ENCODE measurements around the gene CATSPER3.

CATSPER3 gene

GRCh38 chr5:135040333-135041144 is 72.8 kb downstream of the CATSPER3 start:
- no peak for TF ChIP-seq TAF1 (IDR thresholded peaks at IDR 0.05; ENCODE audit: borderline replicate concordance, low read depth, low read length)
- TF ChIP-seq POLR2AphosphoS5 (IDR thresholded peaks at IDR 0.05; ENCODE audit: low read depth, low read length): no peak
- no peak for TF ChIP-seq POLR2A (IDR thresholded peaks at IDR 0.05; ENCODE audit: low read depth, low read length)
- no peak for DNase-seq (ENCODE audit: insufficient read length)
- no peak for FAIRE-seq

- TF ChIP-seq POLR2AphosphoS5 (IDR thresholded peaks at IDR 0.05; ENCODE audit: low read depth, low read length) (no peak), TAF1 (IDR thresholded peaks at IDR 0.05; ENCODE audit: borderline replicate concordance, low read depth, low read length) (no peak)
- FAIRE-seq: no peak
- no peak for DNase-seq (ENCODE audit: insufficient read length)
Observed at GRCh38 chr5:135041145-135041587, 73.5 kb downstream of the CATSPER3 start.

DNA sequence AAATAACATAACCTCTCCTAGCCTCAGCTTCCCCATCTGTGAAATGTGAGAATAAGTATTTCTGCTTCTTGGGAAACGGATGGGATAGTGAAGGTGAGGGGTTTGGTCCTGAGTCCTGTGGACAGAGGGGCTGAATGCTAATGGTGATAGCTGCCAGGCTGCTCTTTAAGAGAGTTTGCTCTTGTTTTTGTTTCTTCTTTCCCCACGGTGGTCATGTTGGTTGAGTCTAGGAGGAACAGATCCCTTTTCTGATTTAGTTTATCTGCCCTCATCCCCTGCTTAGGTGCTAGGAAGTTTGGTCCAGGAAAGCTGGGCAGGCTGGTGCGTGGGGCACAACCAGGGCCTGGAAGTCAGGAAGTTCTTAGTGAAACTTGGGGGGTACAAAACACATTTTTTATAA is 74.0 kb downstream of the CATSPER3 start:
- FAIRE-seq (no peak), DNase-seq (ENCODE audit: insufficient read length) (no peak)
- TF ChIP-seq POLR2A (IDR thresholded peaks at IDR 0.05; ENCODE audit: low read depth, low read length) (no peak), TAF1 (IDR thresholded peaks at IDR 0.05; ENCODE audit: borderline replicate concordance, low read depth, low read length) (no peak), POLR2AphosphoS5 (IDR thresholded peaks at IDR 0.05; ENCODE audit: low read depth, low read length) (no peak)

- DNase-seq (ENCODE audit: insufficient read length): no peak
- no peak for TF ChIP-seq POLR2AphosphoS5 (IDR thresholded peaks at IDR 0.05; ENCODE audit: low read depth, low read length)
- no peak for TF ChIP-seq POLR2A (IDR thresholded peaks at IDR 0.05; ENCODE audit: low read depth, low read length)
- TF ChIP-seq TAF1 (IDR thresholded peaks at IDR 0.05; ENCODE audit: borderline replicate concordance, low read depth, low read length): no peak
- no peak for FAIRE-seq
Observed at GRCh38 chr5:135042595-135042994, 74.9 kb downstream of the CATSPER3 start.

- DNase-seq (ENCODE audit: insufficient read length) (no peak), FAIRE-seq (no peak)
- no peak for TF ChIP-seq POLR2A (IDR thresholded peaks at IDR 0.05; ENCODE audit: low read depth, low read length)
- TF ChIP-seq POLR2AphosphoS5 (IDR thresholded peaks at IDR 0.05; ENCODE audit: low read depth, low read length): no peak
- no peak for TF ChIP-seq TAF1 (IDR thresholded peaks at IDR 0.05; ENCODE audit: borderline replicate concordance, low read depth, low read length)
Observed at GRCh38 chr5:135045488-135045887, 77.8 kb downstream of the CATSPER3 start.

DNA sequence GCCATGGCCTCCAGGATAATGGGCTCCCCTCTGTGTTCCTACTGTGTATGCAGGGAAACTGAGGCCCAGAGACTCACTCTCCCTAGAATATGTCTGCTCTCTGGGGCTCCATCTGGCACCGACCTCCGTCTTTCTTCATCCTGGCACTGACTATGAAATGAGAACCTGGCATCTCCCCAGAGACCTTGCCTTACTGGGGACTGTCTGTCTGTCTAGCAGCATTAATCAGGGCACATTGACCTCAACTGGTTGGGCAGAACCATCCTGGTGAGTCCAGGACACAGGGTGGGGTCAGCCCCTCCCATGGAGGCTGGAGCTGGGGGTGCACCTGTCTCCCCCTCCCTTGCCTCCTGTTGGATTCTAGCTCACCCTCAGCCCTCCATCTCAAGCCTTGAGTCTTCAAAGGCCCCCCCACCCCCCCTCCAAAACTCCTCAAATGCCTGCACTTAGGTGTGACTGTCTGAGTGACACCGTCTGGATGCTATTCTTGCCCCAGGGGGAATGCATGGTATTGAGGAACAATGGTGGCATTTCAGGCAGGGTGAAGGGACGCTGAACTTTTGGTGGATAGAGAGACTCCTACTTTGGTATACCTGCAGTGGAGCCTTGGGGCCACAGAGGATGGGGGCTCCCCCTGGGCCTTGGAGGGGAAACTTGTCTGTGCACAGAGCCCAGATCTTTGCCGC is 79.1 kb downstream of the CATSPER3 start:
- TF ChIP-seq POLR2AphosphoS5 (IDR thresholded peaks at IDR 0.05; ENCODE audit: low read depth, low read length) (no peak), POLR2A (IDR thresholded peaks at IDR 0.05; ENCODE audit: low read depth, low read length) (no peak), TAF1 (IDR thresholded peaks at IDR 0.05; ENCODE audit: borderline replicate concordance, low read depth, low read length) (no peak)
- no peak for FAIRE-seq
- no peak for DNase-seq (ENCODE audit: insufficient read length)

DNA sequence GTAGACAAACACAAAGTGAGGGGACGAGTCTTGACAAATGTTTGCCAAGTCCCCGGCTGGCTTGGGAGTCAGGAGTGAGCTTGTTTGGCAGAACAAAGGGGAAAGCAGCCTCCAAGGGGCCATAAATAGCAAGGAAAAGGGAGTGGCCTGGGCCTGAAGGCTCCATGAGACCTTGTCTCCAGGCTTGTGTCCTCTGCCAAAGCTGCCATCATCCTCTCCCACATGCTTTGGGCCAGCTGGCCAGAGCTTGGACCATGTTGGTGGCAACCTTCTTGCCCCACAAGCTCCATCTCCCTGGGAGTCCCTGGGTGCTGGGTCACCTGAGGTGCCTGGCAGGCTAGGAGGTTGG is 79.6 kb downstream of the CATSPER3 start:
- TF ChIP-seq TAF1 (IDR thresholded peaks at IDR 0.05; ENCODE audit: borderline replicate concordance, low read depth, low read length) (no peak), POLR2AphosphoS5 (IDR thresholded peaks at IDR 0.05; ENCODE audit: low read depth, low read length) (no peak), POLR2A (IDR thresholded peaks at IDR 0.05; ENCODE audit: low read depth, low read length) (no peak)
- DNase-seq (ENCODE audit: insufficient read length) (no peak), FAIRE-seq (no peak)

GRCh38 chr5:135048286-135048685 is 80.6 kb downstream of the CATSPER3 start:
- DNase-seq (ENCODE audit: insufficient read length) (no peak), FAIRE-seq (no peak)

GRCh38 chr5:135048930-135049329 is 81.2 kb downstream of the CATSPER3 start:
- DNase-seq (ENCODE audit: insufficient read length): no peak
- FAIRE-seq: no peak

More at GRCh38 chr5:135048286-135048685, 80.6 kb downstream of the CATSPER3 start:
- no peak for TF ChIP-seq POLR2A (IDR thresholded peaks at IDR 0.05; ENCODE audit: low read depth, low read length)
- no peak for TF ChIP-seq TAF1 (IDR thresholded peaks at IDR 0.05; ENCODE audit: borderline replicate concordance, low read depth, low read length)
- TF ChIP-seq POLR2AphosphoS5 (IDR thresholded peaks at IDR 0.05; ENCODE audit: low read depth, low read length): no peak

GRCh38 chr5:135050244-135050767 is 82.6 kb downstream of the CATSPER3 start:
- TF ChIP-seq POLR2AphosphoS5 (IDR thresholded peaks at IDR 0.05; ENCODE audit: low read depth, low read length) (no peak), TAF1 (IDR thresholded peaks at IDR 0.05; ENCODE audit: borderline replicate concordance, low read depth, low read length) (no peak)
- no peak for FAIRE-seq

More at GRCh38 chr5:135048930-135049329, 81.2 kb downstream of the CATSPER3 start:
- no peak for TF ChIP-seq TAF1 (IDR thresholded peaks at IDR 0.05; ENCODE audit: borderline replicate concordance, low read depth, low read length)
- TF ChIP-seq POLR2AphosphoS5 (IDR thresholded peaks at IDR 0.05; ENCODE audit: low read depth, low read length): no peak
- TF ChIP-seq POLR2A (IDR thresholded peaks at IDR 0.05; ENCODE audit: low read depth, low read length): no peak

GRCh38 chr5:135051399-135051798 is 83.7 kb downstream of the CATSPER3 start:
- DNase-seq (ENCODE audit: insufficient read length): no peak
- no peak for FAIRE-seq
- TF ChIP-seq POLR2A (IDR thresholded peaks at IDR 0.05; ENCODE audit: low read depth, low read length) (no peak), POLR2AphosphoS5 (IDR thresholded peaks at IDR 0.05; ENCODE audit: low read depth, low read length) (no peak), TAF1 (IDR thresholded peaks at IDR 0.05; ENCODE audit: borderline replicate concordance, low read depth, low read length) (no peak)

More at GRCh38 chr5:135050244-135050767, 82.6 kb downstream of the CATSPER3 start:
- DNase-seq (ENCODE audit: insufficient read length): no peak

Measured in GM12892 (cell line).